HEK293 (cell line): ENCODE data around the gene SLC38A1.

Experiments used
- CTCF ChIP-seq: fragments of 450-650 bp; formaldehyde crosslinking; IDR thresholded peaks from 2 replicates; pipeline ENCODE4 v1.5.1; 2016; ENCODE audit warnings: missing biosample characterization, missing genetic modification characterization
- REPIN1 ChIP-seq: fragments of 450-650 bp; formaldehyde crosslinking; IDR thresholded peaks from 2 replicates; pipeline ENCODE4 v1.5.1; 2017; ENCODE audit warnings: missing biosample characterization, missing genetic modification characterization, low read depth
- YY1 ChIP-seq: fragments of 450-650 bp; formaldehyde crosslinking; IDR thresholded peaks from 2 replicates; pipeline ENCODE4 v1.5.1; 2018; ENCODE audit warnings: missing biosample characterization, missing genetic modification characterization
- ZFP3 ChIP-seq: fragments of 450-650 bp; formaldehyde crosslinking; IDR thresholded peaks from 2 replicates; pipeline ENCODE4 v1.5.1; 2016; ENCODE audit warnings: low read depth, missing biosample characterization, missing genetic modification characterization
- ZNF140 ChIP-seq: fragments of 450-650 bp; formaldehyde crosslinking; IDR thresholded peaks from 2 replicates; pipeline ENCODE4 v1.5.1; 2016; ENCODE audit warnings: missing biosample characterization, missing genetic modification characterization
- ZNF544 ChIP-seq: fragments of 450-650 bp; formaldehyde crosslinking; IDR thresholded peaks from 2 replicates; pipeline ENCODE4 v1.5.0; 2017; ENCODE audit warnings: missing biosample characterization, missing genetic modification characterization

- no peak for TF ChIP-seq ZNF544 (tag by site-specific recombination)
- no peak for TF ChIP-seq ZNF140 (tag by site-specific recombination)
- TF ChIP-seq REPIN1 (tag by site-specific recombination) = no peak
- TF ChIP-seq CTCF (tag by site-specific recombination) = no peak
- no peak for TF ChIP-seq YY1
- no peak for TF ChIP-seq ZFP3 (tag by site-specific recombination)
Measured at GRCh38 chr12:46303039-46303666, 34.3 kb upstream of the SLC38A1 start.
